ENCODE results near the gene ACTN4. TPM values are rescaled to one million over a fixed set of nuclear protein-coding genes. Genes with fewer than 3 reads are reported as not detected.

ACTN4 gene
- total RNA-seq, 2 experiments from 2014 or later = 160 to 171 TPM

GRCh38 chr19:38663957-38664502 is 16.6 kb downstream of the ACTN4 start:
- no peak overlapping the region for H3K4me3 Mint-ChIP-seq
- H3K36me3 Mint-ChIP-seq = peaks cover 14% of the 10 kb centered on the region
- peaks cover 35% of the 10 kb centered on the region for H3K4me1 Mint-ChIP-seq
- peaks cover 48% of the 10 kb centered on the region for H3K27me3 Mint-ChIP-seq
- no peaks in the 10 kb centered on the region for H3K9me3 Mint-ChIP-seq
- no peak for DNase-seq
- no peak overlapping the region for H3K27ac Mint-ChIP-seq

- Mint-ChIP-seq H3K36me3 (peaks cover 19% of the 10 kb centered on the region), H3K27ac (no peak overlapping the region), H3K9me3 (no peaks in the 10 kb centered on the region), H3K4me3 (no peak overlapping the region), H3K27me3 (peaks cover 46% of the 10 kb centered on the region), H3K4me1 (peaks cover 41% of the 10 kb centered on the region)
- DNase-seq = no peak
Measured at GRCh38 chr19:38664503-38665211, 17.2 kb downstream of the ACTN4 start.

GRCh38 chr19:38665219-38665931 is 17.9 kb downstream of the ACTN4 start:
- Mint-ChIP-seq H3K27me3 (peaks cover 40% of the 10 kb centered on the region), H3K4me1 (peaks cover 47% of the 10 kb centered on the region), H3K36me3 (peaks cover 19% of the 10 kb centered on the region), H3K4me3 (no peak overlapping the region), H3K27ac (no peak overlapping the region), H3K9me3 (no peaks in the 10 kb centered on the region)
- no peak for DNase-seq

- DNase-seq = no peak
- Mint-ChIP-seq H3K27me3 (peaks cover 33% of the 10 kb centered on the region), H3K4me3 (no peak overlapping the region), H3K9me3 (no peaks in the 10 kb centered on the region), H3K4me1 (peaks cover 48% of the 10 kb centered on the region), H3K27ac (no peak overlapping the region), H3K36me3 (peaks cover 17% of the 10 kb centered on the region)
Measured at GRCh38 chr19:38665950-38666662, 18.7 kb downstream of the ACTN4 start.

- Mint-ChIP-seq H3K9me3 (no peaks in the 10 kb centered on the region), H3K27ac (peak overlapping the region; percentile 42), H3K36me3 (peaks cover 15% of the 10 kb centered on the region), H3K4me1 (peaks cover 48% of the 10 kb centered on the region), H3K4me3 (no peak overlapping the region), H3K27me3 (peaks cover 30% of the 10 kb centered on the region)
- no peak for DNase-seq
Measured at GRCh38 chr19:38666663-38667511, 19.4 kb downstream of the ACTN4 start.

GRCh38 chr19:38667661-38668171 is 20.3 kb downstream of the ACTN4 start:
- H3K4me3 Mint-ChIP-seq = no peak overlapping the region
- no peak overlapping the region for H3K27ac Mint-ChIP-seq
- H3K4me1 Mint-ChIP-seq = peaks cover 45% of the 10 kb centered on the region
- no peak for DNase-seq
- H3K36me3 Mint-ChIP-seq = peaks cover 14% of the 10 kb centered on the region
- H3K9me3 Mint-ChIP-seq = no peaks in the 10 kb centered on the region
- peaks cover 26% of the 10 kb centered on the region for H3K27me3 Mint-ChIP-seq

- peaks cover 10% of the 10 kb centered on the region for H3K27me3 Mint-ChIP-seq
- H3K36me3 Mint-ChIP-seq = peaks cover 13% of the 10 kb centered on the region
- H3K4me3 Mint-ChIP-seq = no peak overlapping the region
- no peaks in the 10 kb centered on the region for H3K9me3 Mint-ChIP-seq
- no peak for DNase-seq
- no peak overlapping the region for H3K27ac Mint-ChIP-seq
- H3K4me1 Mint-ChIP-seq = peaks cover 32% of the 10 kb centered on the region
Measured at GRCh38 chr19:38669552-38669951, 22.1 kb downstream of the ACTN4 start.

- Mint-ChIP-seq H3K36me3 (peaks cover 13% of the 10 kb centered on the region), H3K4me3 (no peak overlapping the region), H3K4me1 (peaks cover 40% of the 10 kb centered on the region), H3K27me3 (peaks cover 1% of the 10 kb centered on the region), H3K27ac (no peak overlapping the region), H3K9me3 (no peaks in the 10 kb centered on the region)
- DNase-seq = no peak
Measured at GRCh38 chr19:38670921-38671398, 23.5 kb downstream of the ACTN4 start.

- H3K36me3 Mint-ChIP-seq = peaks cover 13% of the 10 kb centered on the region
- H3K4me3 Mint-ChIP-seq = no peak overlapping the region
- H3K27me3 Mint-ChIP-seq = no peaks in the 10 kb centered on the region
- no peak overlapping the region for H3K27ac Mint-ChIP-seq
- peaks cover 46% of the 10 kb centered on the region for H3K4me1 Mint-ChIP-seq
- H3K9me3 Mint-ChIP-seq = no peaks in the 10 kb centered on the region
- no peak for DNase-seq
Measured at GRCh38 chr19:38671654-38672053, 24.2 kb downstream of the ACTN4 start.

- no peak overlapping the region for H3K27ac Mint-ChIP-seq
- H3K4me3 Mint-ChIP-seq = no peak overlapping the region
- H3K4me1 Mint-ChIP-seq = peaks cover 41% of the 10 kb centered on the region
- H3K36me3 Mint-ChIP-seq = peaks cover 9% of the 10 kb centered on the region
- DNase-seq = no peak
- no peaks in the 10 kb centered on the region for H3K27me3 Mint-ChIP-seq
- H3K9me3 Mint-ChIP-seq = no peaks in the 10 kb centered on the region
Measured at GRCh38 chr19:38673030-38673429, 25.6 kb downstream of the ACTN4 start.

- DNase-seq = no peak
- Mint-ChIP-seq H3K4me1 (peaks cover 27% of the 10 kb centered on the region), H3K27me3 (no peaks in the 10 kb centered on the region), H3K9me3 (no peaks in the 10 kb centered on the region), H3K27ac (no peak overlapping the region), H3K4me3 (no peak overlapping the region), H3K36me3 (peaks cover 6% of the 10 kb centered on the region)
Measured at GRCh38 chr19:38674388-38675171, 27.1 kb downstream of the ACTN4 start.

GRCh38 chr19:38675611-38676010 is 28.2 kb downstream of the ACTN4 start:
- H3K4me1 Mint-ChIP-seq = peaks cover 25% of the 10 kb centered on the region
- peaks cover 10% of the 10 kb centered on the region for H3K36me3 Mint-ChIP-seq
- H3K4me3 Mint-ChIP-seq = no peak overlapping the region
- H3K27ac Mint-ChIP-seq = no peak overlapping the region
- no peaks in the 10 kb centered on the region for H3K9me3 Mint-ChIP-seq
- DNase-seq = no peak
- H3K27me3 Mint-ChIP-seq = no peaks in the 10 kb centered on the region

- DNase-seq = no peak
- no peaks in the 10 kb centered on the region for H3K9me3 Mint-ChIP-seq
- H3K4me3 Mint-ChIP-seq = no peak overlapping the region
- peaks cover under 1% of the 10 kb centered on the region for H3K27me3 Mint-ChIP-seq
- H3K27ac Mint-ChIP-seq = no peak overlapping the region
- peaks cover 30% of the 10 kb centered on the region for H3K4me1 Mint-ChIP-seq
- H3K36me3 Mint-ChIP-seq = peaks cover 9% of the 10 kb centered on the region
Measured at GRCh38 chr19:38676023-38676877, 28.8 kb downstream of the ACTN4 start.
